ENCODE measurements around the gene SPINT2.
"Not testable (repeated sequence)": the region's sequence is repeated elsewhere in the genome, so short reads cannot be mapped to it uniquely, and the experiment has no call there.

SPINT2 gene

DNA sequence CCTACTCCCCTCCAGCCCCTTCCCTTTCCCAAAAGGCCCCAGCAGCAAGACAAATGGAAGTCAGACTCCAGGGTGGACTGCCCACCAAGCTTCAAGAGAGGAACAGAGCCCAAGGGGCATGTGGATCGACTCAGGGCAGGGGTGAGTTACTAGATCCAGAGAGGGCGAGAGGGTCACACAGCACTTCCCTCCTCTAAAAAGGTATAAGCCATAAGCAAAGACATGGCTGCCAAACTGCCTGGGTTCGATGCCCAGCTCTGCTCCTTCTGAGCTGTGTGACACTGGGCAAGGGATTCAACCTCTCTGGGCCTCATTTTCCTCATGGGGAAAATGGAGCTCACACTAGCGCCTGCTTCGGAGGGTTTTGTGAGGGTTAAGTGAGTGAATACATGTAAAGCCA, 12.0 kb upstream of the SPINT2 start:
- no peak for DNase-seq (ENCODE audit: extremely low spot score)
- POLR2A ChIA-PET, result interaction anchor here (1.4 kb wide), 1 partner anchor 13 kb away, joined by 4 read pairs; no protein-coding TSS in a partner anchor
- TF ChIP-seq FOXA1 (IDR thresholded peaks at IDR 0.05) (no peak), ELF4 (IDR thresholded peaks at IDR 0.05) (no peak), CTBP1 (IDR thresholded peaks at IDR 0.05; ENCODE audit: borderline replicate concordance) (no peak), ZNF384 (IDR thresholded peaks at IDR 0.05) (no peak), NFRKB (IDR thresholded peaks at IDR 0.05) (no peak), TARDBP (IDR thresholded peaks at IDR 0.05) (no peak), BHLHE40 (IDR thresholded peaks at IDR 0.05; ENCODE audit: borderline replicate concordance) (no peak)
- TF ChIP-seq, protein P1, sequence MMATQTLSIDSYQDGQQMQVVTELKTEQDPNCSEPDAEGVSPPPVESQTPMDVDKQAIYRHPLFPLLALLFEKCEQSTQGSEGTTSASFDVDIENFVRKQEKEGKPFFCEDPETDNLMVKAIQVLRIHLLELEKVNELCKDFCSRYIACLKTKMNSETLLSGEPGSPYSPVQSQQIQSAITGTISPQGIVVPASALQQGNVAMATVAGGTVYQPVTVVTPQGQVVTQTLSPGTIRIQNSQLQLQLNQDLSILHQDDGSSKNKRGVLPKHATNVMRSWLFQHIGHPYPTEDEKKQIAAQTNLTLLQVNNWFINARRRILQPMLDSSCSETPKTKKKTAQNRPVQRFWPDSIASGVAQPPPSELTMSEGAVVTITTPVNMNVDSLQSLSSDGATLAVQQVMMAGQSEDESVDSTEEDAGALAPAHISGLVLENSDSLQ (IDR thresholded peaks at IDR 0.05), result no peak
- CTCF ChIA-PET, result interaction anchor here (0.9 kb wide), 1 partner anchor 27 kb away, joined by 3 read pairs; no protein-coding TSS in a partner anchor

- DNase-seq (ENCODE audit: extremely low spot score), result no peak
- ChIA-PET CTCF (no interaction called here), POLR2A (interaction anchor here (1.4 kb wide), 1 partner anchor 13 kb away, joined by 4 read pairs; no protein-coding TSS in a partner anchor)
- TF ChIP-seq NFRKB (IDR thresholded peaks at IDR 0.05) (no peak), L3MBTL2 (conservative IDR thresholded peaks at IDR 0.05) (no peak), FOXA1 (IDR thresholded peaks at IDR 0.05) (no peak), ELF4 (IDR thresholded peaks at IDR 0.05) (no peak), FOXK2 (IDR thresholded peaks at IDR 0.05) (no peak), SP1 (IDR thresholded peaks at IDR 0.05) (no peak), TARDBP (IDR thresholded peaks at IDR 0.05) (no peak), SUZ12 (IDR thresholded peaks at IDR 0.05) (no peak), HDGF (IDR thresholded peaks at IDR 0.05; ENCODE audit: borderline replicate concordance) (no peak), ZNF384 (IDR thresholded peaks at IDR 0.05) (no peak), FOXM1 (IDR thresholded peaks at IDR 0.05; ENCODE audit: borderline replicate concordance) (no peak), LEF1 (IDR thresholded peaks at IDR 0.05; ENCODE audit: borderline replicate concordance) (no peak), ARNT (IDR thresholded peaks at IDR 0.05) (no peak), BHLHE40 (IDR thresholded peaks at IDR 0.05; ENCODE audit: borderline replicate concordance) (no peak), CTBP1 (IDR thresholded peaks at IDR 0.05; ENCODE audit: borderline replicate concordance) (no peak)
- TF ChIP-seq, protein P1 (IDR thresholded peaks at IDR 0.05), result no peak
These were observed 11.3 kb upstream of the SPINT2 start for GRCh38 chr19:38252941-38253691.

DNA sequence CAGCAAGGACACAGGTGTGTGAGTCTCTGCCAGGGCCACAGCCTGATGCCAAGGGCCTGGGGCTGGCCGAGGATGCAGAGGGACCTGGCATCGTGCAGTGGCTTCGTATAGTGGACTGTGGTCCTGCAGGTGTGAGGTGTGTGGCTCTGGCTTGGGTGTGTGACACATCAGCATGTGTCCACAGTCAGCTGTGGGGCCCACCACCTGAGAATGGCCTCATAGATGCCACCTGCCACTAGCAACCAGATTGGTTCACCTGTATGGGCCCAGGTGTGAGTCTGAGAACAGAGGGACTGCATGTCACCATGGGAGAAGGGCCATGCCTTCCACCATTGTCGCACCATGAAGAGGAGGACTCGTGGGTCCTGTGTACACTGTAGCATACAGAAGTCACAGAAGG, 10.6 kb upstream of the SPINT2 start:
- DNase-seq (ENCODE audit: extremely low spot score), result no peak
- TF ChIP-seq L3MBTL2 (conservative IDR thresholded peaks at IDR 0.05), result no peak
- no peak for TF ChIP-seq ELF4 (IDR thresholded peaks at IDR 0.05)
- no peak for TF ChIP-seq FOXA1 (IDR thresholded peaks at IDR 0.05)
- ChIA-PET POLR2A (interaction anchor here (1.4 kb wide), 1 partner anchor 12 kb away, joined by 4 read pairs; no protein-coding TSS in a partner anchor), CTCF (no interaction called here)

DNA sequence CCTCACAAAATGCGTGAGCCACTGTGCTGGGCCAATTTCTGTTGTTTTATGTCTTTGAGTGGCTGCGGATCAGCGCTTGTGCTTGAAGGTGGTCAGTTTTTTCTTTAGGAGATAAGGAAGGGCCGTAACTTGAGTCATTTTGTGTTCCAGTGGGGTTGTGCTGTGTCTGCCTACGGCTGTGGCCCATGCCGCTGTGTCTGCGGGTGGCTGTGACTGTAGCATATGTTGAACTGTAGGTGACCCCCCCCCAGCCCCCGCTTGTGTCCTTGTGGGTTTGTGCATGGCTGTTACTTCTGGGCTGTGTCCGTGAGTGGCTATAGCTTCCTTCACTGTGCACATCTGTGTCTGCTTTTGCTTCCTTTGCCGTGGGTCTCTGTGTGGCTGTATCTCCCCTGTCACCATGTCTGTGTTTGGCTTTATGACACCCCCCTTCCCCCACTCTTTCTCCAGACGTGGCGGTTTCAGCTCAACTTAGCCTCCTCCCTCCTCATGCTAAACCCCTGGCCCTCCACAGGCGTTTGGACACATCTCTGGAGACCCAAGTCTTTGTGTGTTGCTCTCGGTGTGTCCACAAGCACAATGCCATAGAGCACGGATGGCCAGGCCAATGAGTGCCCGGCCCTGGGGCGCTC, 8.9 kb upstream of the SPINT2 start:
- ChIA-PET CTCF (no interaction called here), POLR2A (no interaction called here)
- TF ChIP-seq SUZ12 (IDR thresholded peaks at IDR 0.05) (no peak), ZNF384 (IDR thresholded peaks at IDR 0.05) (no peak), FOXM1 (IDR thresholded peaks at IDR 0.05; ENCODE audit: borderline replicate concordance) (no peak), LEF1 (IDR thresholded peaks at IDR 0.05; ENCODE audit: borderline replicate concordance) (no peak), ELF4 (IDR thresholded peaks at IDR 0.05) (no peak), L3MBTL2 (conservative IDR thresholded peaks at IDR 0.05) (no peak), FOXK2 (IDR thresholded peaks at IDR 0.05) (no peak), NFRKB (IDR thresholded peaks at IDR 0.05) (no peak), HDGF (IDR thresholded peaks at IDR 0.05; ENCODE audit: borderline replicate concordance) (no peak), CTBP1 (IDR thresholded peaks at IDR 0.05; ENCODE audit: borderline replicate concordance) (no peak), ARNT (IDR thresholded peaks at IDR 0.05) (no peak), BHLHE40 (IDR thresholded peaks at IDR 0.05; ENCODE audit: borderline replicate concordance) (no peak), TARDBP (IDR thresholded peaks at IDR 0.05) (no peak), SP1 (IDR thresholded peaks at IDR 0.05) (no peak), FOXA1 (IDR thresholded peaks at IDR 0.05) (no peak)
- TF ChIP-seq, protein P1 (IDR thresholded peaks at IDR 0.05), result no peak
- no peak for DNase-seq (ENCODE audit: extremely low spot score)

DNA sequence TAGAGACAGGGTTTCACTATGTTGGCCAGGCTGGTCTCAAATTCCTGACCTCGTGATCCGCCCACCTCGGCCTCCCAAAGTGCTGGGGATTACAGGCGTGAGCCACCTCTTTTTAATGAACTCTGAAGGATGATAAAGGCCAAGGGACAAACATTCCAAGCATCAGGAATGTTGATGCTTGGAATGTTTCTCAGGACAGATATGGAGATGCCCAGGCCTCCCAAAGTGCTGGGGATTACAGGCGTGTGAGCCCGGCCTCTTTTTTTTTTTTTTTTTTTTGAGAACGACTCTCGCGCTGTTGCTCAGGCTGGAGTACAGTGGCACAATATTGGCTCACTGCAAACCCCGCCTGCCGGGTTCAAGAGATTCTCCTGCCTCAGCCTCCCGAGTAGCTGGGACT, 2.4 kb upstream of the SPINT2 start:
- CTCF ChIA-PET, POLR2A ChIA-PET: not testable (repeated sequence)

GRCh38 chr19:38262585-38263268, 1.6 kb upstream of the SPINT2 start:
- CTCF ChIA-PET, result no interaction called here
- TF ChIP-seq FOXM1 (IDR thresholded peaks at IDR 0.05; ENCODE audit: borderline replicate concordance), result no peak
- no peak for TF ChIP-seq CTBP1 (IDR thresholded peaks at IDR 0.05; ENCODE audit: borderline replicate concordance)
- no peak for TF ChIP-seq NFRKB (IDR thresholded peaks at IDR 0.05)
- TF ChIP-seq, protein P1 (IDR thresholded peaks at IDR 0.05), result no peak
- TF ChIP-seq FOXA1 (IDR thresholded peaks at IDR 0.05), result no peak
- TF ChIP-seq ZNF384 (IDR thresholded peaks at IDR 0.05), result no peak
- no peak for TF ChIP-seq L3MBTL2 (conservative IDR thresholded peaks at IDR 0.05)
- no peak for TF ChIP-seq SP1 (IDR thresholded peaks at IDR 0.05)
- no peak for TF ChIP-seq BHLHE40 (IDR thresholded peaks at IDR 0.05; ENCODE audit: borderline replicate concordance)
- TF ChIP-seq ELF4 (IDR thresholded peaks at IDR 0.05), result no peak
- TF ChIP-seq HDGF (IDR thresholded peaks at IDR 0.05; ENCODE audit: borderline replicate concordance), result no peak
- no peak for TF ChIP-seq SUZ12 (IDR thresholded peaks at IDR 0.05)
- POLR2A ChIA-PET, result no interaction called here
- no peak for DNase-seq (ENCODE audit: extremely low spot score)

More for the DNA sequence above, 2.4 kb upstream of the SPINT2 start:
- not testable (repeated sequence) for DNase-seq (ENCODE audit: extremely low spot score)
